ENCODE data around the gene DST.

DST gene

DNA sequence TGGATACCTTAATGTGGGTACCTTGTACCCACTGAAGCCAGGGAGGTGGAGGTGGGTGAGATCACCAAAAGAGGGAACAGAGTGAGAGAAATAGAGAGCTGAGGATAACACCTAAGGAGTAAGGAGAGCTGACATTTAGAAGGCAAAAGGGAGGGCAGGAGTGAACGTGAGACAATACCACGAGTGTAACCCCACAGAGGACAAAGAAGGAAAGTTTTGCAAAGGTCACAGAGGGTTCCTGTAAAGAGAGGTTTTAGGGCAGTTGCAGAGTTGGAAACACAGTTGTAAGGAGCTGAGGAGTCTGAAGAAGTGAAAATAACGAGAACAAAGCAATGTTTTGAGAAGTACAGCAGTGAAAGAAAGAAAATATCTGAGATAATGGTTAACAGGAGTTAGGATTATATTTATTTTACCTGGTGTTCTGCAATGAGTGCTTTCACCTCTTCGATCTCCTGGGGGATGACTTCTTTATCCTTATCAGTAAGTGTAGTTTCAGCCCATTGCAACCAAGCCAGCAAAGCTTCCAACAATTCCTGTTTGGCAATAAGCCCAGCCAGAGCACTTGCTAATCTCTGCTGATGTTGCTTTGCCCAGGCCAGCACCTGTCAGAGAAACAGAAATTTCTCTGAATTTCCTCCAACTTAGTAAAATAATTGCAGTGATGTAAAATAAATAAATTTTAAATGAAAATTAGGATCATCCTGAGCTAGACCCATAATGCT, 166.8 kb downstream of the DST start:
- no peak for FAIRE-seq

DNA sequence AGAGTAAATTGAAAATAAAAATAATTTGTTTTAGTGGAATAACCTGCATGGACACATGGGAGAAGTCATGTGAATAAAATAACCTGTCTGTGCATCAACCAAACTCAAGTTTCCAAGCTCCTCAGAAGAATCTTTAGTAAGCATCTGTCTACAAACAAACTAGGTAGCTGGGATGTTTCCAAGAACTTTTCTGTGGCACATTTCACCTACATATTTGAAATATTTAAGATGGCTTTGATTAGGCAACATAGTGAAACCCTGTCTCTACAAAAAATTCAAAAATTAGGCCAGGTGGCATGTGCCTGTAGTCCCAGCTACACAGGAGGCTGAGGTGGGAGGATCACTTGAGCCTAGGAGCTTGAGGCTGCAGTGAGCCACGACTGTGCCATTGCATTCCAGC, 168.2 kb downstream of the DST start:
- FAIRE-seq: no peak

DNA sequence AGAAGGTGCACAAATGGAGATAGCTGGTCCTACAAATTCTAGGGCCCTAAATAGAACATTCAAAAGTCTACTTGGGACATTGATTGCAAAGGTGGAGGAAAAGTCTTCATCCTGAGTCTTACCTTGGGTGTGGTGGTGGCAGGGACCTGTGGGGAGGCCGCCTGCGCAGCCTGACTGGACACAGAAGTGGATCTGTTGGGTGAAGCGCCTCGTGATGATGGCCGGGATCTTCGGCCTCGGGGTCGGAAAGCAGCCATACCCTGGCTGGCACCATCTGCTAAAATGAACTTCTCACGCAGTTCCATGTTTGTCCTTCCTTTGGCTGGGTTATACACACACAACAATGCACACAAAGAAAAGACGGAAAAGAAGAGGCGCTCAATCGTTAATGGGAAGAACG, 179.2 kb downstream of the DST start:
- FAIRE-seq: no peak

DNA sequence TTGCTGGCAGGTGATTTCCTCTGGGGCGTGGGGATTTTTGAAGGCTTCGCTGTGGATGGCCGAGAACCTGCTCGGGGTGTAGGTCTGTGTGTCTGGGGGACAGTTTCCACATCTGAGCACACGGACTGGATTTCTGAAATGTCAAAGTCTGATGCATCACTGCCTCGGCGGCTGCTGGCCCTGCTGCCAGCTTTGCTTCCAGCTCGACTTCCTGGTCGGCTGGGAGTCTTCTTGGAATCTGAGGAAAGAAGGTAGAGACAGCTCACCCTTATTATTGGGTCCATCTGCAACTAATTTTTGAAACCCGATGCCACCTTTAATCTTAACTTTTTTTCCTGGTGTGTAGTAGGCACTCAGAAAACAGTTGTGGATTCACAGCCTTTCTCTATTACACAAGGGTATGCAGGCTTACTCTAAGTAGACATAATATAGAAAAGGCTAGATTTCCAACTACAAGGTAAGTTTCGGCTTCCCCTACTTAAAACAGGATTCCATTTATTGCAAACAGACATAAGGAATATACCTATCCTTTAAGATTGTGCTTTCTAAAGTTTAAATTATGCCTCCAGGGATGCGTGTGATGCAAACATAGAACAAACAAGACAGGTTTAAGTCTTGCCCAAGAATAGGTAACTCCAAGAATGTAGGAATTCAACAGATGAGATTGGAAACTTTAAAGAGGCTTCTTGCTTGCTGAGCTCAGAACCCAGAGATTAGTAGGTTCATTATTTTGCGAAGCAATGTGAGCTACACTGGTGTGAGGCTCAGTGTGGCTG, 183.5 kb downstream of the DST start:
- no peak for FAIRE-seq

DNA sequence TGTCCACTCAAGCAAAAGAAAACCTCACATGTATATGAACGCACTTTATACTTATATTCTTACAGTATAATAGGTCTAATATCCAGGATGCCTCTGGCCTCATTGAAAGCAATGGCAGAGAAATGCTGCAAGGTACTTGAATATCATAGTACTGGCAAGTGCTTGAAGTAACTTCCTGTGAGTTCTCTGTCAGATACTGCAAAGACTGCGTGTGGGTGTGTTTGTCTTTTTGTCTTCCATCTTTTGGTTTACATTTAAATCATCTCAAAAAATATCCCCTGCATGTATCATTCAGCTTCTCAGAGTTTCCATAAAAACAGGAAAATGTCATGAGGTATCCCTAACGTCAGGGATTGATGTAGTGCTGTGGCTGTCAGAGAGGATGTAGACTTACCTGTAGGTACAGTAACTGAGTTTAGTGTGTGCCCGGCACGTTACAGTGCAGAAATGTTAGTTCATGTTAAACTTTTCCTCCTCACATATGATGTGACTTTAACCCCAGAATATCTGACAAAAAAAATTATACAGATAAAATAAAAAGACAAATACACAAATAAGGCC, 184.3 kb downstream of the DST start:
- no peak for FAIRE-seq

GRCh38 chr6:56456785-56457184, 185.9 kb downstream of the DST start:
- no peak for FAIRE-seq

DNA sequence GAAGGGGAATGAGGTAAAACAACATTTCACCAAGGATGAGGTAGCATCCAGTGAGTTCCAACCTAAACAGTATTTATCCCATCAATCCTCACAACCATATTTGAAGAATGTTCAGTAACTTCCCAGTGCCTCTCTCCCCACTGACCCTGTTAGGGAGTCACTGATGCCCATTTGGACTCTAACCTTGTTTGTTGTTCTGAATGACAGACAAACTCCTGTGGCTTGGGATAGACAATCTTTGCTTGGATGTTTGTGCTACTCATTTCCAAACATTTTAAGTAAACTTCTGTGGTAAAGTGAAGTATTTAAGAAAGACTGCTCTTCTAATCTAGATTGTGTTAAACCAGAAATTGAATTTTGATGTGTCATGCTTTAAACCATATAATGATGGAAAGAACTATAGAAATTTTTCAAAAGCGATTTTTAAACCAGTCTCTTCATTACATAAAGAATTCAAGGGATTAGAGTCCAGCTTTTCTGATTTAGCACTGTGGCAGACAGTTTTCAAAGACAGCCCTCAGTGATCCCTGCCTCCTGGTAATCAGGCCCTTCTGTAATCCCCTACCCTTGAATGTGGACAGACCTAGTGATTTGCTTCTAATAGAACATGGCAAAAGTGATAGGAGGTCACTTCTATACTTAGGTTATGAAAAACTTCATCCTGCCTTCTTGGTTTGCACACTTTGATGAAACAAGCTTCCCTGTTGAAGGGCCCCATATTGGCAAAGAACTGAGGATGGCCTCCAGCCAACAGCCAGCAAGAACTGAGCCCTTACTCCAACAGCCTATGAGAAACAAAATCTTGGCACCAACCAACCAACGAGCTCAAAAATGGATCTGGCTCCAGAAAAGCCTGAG, 191.6 kb downstream of the DST start:
- no peak for FAIRE-seq

- FAIRE-seq: no peak
Observed at GRCh38 chr6:56450376-56450775, 192.3 kb downstream of the DST start.

GRCh38 chr6:56448046-56448445, 194.6 kb downstream of the DST start:
- no peak for FAIRE-seq

DNA sequence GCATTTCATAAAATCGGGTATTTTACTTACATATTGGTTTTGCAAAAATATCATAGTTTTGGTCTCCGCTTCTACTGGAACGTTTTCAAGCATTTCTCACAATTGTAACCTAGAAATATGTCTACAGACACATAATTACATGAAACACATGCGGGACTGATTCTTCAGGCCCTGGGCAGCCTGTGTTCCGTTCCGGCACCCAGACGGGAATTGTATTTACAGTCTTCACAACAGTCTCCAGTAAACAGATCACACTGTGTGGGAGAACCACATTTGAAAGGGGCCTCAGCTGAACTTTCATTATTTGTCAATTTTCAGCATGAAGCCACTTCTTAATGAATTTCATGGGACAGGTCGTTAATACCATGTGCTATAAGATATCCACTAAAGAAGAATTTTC, 196.9 kb downstream of the DST start:
- no peak for FAIRE-seq

DNA sequence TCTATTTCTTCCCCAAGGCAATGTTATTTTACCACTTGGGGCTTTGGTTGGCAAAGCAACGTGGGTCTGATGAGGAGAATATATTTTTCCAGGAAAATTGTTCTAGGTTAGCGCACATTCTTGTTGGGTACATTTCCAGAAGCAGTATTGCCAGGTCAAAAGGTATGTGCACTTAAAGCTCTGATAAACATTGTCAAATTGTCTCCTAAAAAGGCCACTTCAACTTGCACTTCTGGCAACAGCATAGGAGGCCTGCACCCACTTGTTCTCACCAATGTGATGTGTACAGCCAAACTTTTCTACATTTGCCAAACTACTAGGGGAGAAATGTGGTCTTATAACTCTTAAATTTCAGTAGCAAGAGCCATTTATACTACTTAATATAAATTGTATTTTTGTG, 197.8 kb downstream of the DST start:
- no peak for FAIRE-seq

DNA sequence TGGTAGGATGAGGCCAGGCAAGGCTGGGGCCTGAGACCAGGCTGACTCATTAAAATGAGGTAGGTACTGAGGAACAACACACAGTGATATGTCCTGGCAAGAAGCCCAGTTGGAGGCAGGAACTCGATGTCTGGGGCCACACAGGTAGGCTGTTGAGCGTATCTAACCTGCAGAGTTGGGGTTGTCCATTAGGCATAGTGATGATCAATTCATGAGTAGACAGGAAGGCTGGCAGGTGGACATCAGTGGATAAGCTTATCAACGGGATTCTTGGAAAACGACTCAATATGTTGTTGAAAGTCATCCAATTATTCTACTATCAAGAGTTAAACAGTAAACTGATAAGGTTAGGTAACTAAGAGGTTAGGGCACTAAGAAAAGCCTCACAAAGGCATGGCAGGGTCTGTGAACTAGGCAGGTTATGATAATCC, 202.1 kb downstream of the DST start:
- FAIRE-seq: no peak

GRCh38 chr6:56437171-56437900, 205.4 kb downstream of the DST start:
- no peak for FAIRE-seq

DNA sequence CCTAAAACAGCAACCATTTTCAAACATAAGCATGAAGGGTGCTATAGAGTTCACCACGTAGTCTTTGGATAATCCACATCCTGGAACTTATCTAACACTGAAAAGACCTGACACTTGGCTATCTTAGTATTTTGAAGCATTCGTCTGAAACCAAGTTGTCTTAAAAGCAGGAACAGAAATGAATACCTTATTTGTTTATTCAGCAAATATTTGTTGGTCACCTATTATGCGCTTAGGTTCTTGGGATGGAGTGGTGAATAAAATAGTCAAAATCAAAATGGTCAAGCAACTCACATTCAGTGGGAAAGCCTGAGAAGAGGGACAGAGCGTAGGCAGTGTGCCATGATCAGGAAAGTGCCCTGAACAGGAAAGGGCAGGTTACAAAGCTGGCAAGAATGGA, 206.9 kb downstream of the DST start:
- no peak for FAIRE-seq

DNA sequence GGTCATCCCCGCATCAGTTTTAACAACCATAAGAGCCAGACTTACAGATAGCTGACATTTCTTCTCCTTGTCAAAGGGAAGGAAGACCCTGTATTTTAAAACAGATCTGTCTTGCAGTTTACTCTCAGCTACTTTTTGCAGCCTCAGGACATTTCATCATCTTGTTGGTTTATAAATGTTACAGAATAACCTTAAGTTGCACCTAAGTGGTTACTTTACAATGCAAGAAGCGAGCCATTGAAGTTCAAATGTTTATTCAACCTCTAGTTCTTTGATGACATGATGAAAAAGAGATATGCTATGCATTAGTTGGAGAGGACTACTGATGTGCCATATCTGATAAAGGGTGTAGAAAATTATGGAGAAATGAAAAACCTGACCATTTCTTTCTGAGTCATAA, 207.4 kb downstream of the DST start:
- FAIRE-seq: no peak

- FAIRE-seq: no peak
Observed at GRCh38 chr6:56434606-56435005, 208.1 kb downstream of the DST start.

DNA sequence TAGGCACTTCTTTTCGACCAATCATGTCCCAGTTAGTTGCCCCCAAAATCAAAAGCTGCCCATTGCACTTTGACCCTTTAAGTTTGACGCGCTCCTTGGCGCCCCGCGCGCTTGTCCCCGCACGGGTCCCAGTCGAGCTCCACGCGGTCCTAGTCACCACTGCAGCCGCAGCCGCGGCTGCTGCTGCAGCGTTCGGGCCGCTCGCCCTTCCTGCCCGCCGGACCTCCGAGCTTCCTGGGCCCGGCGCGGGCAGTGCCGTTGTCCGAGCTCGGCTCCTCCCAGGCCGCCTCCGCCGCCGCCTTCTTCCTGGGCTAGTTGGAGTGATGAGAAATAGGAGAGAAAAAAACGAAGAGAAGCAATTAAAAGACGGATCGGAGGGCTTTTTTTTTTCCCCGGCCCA, 209.6 kb downstream of the DST start:
- FAIRE-seq: no peak

GRCh38 chr6:56432194-56432593, 210.5 kb downstream of the DST start:
- no peak for FAIRE-seq

- no peak for FAIRE-seq
Observed at GRCh38 chr6:56430629-56431600, 211.8 kb downstream of the DST start.

DNA sequence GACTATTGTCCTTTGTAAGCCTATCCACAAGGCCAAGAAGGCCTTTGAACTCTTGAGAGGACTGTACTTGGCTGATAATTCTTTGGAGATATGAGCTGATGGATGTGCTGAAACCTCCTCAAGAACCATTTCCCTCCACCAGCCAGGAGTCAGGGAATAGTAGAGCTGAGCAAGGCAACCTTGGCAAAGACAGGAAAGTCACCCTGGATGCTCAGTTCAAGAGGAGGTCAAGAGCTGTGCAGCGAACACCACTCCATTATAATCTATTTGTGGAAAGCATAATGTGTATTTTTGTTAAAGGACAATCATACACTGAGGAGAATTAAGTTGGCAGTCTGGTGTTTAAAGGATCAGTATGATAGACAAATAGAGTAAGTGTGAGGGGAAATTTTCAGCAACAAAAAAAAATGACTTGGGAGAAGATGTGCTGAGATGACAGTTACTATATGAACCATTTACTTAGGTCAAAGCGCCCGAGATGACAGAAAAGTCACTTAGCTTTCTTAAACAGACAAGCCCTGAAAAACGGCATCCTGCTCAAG, 218.1 kb downstream of the DST start:
- no peak for FAIRE-seq

DNA sequence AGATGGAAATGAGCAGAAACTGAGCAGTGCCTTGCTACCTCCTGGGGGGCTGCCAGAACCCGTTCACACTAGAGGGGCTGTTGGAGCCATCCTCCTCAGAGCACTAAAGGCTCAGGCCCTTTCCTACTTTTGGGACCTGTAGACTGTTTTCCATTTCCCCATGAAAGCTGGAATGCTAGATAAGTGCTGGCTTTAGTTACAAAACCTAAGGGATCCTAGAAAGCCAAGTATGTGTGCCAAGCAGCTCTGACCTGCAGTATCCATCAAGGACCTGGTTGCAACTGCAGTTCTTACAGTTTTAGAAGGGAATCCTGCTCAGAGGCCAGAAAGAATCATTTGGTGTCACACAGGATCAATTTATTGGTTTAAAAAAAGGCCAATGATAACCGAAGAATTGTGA, 218.6 kb downstream of the DST start:
- no peak for FAIRE-seq
